Measurements from ENCODE around the gene KDF1.

Gene KDF1, protein sequence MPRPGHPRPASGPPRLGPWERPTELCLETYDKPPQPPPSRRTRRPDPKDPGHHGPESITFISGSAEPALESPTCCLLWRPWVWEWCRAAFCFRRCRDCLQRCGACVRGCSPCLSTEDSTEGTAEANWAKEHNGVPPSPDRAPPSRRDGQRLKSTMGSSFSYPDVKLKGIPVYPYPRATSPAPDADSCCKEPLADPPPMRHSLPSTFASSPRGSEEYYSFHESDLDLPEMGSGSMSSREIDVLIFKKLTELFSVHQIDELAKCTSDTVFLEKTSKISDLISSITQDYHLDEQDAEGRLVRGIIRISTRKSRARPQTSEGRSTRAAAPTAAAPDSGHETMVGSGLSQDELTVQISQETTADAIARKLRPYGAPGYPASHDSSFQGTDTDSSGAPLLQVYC

DNA sequence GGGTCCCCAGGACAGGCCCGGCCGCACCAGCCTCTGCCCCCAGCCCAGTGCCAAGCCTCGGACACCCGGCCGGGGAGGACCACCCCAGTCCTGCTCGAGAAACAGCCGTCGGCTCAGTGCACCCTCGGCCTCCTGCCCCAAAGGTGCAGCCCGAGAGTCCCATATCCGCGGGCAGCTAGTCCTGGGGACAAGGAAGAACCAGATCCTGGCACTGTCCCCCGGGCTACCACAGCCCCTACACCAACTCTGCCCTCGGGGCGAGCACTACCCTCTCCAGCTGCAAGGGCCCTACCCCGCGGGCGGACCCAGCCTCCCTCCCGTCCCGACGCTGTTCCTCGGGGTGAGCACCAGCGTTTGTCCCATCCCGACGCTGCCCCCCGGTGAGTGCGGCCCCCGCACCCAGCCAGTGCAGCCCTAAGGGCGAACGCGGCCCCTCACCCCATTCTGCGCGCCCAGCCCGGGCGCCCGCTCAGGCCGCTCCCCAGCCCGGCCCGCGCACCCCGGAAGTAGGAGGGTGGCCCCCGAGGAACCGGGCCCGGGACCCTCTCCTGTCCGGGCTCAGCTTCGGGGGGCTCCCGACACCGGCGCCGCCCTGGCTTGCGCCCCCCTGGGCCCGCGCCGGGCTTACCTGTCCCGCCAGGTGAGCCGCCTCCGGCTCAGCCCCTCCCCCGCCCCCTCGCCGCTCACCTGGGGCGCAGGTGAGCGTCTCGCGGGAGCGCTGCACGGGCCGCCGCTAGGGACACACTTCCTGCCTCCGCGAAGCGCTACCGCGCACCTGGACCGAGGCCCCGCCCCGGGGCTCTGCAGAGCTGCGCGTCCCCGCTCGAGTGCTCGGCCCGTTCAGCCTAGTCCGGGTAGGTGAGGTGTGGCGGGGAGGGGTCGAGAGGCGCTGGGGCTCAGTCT, at the start of gene KDF1:
TSS of gene KDF1 (minus strand) at position 747 of the 903 bp plus-strand sequence. CDS start 8,088 bp downstream, outside the sequence.
- peak; percentile 88 for DNase-seq

DNA sequence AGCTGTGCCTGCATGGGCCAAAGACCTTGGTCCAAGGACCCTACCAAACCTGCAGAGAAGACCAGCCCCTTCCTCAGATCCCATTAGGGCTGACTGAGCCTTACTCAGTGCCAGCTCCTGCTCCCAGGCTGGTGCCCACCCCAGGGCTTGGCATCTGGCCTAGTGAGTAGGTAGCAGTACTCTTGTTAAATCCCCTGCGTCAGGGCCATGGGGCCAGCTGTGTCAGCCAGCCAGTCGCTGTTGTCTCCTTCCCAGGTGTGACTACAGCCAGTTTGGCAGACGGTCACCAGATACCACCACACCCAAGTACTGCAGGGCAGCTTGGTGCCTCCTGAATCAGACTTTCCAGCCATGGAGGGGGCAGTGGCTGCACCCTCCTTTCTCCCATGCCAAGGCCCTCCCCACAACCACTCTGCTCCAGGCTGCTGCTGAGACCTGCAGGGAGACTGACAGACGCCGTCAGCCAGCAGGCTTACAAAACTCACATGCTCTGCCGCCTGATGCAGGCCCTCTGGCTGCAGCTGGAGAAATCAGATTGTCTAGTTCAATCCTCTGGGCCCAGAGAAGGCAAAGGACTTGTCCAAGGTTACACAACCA, 49.4 kb upstream of the KDF1 start:
- DNase-seq = no peak

DNA sequence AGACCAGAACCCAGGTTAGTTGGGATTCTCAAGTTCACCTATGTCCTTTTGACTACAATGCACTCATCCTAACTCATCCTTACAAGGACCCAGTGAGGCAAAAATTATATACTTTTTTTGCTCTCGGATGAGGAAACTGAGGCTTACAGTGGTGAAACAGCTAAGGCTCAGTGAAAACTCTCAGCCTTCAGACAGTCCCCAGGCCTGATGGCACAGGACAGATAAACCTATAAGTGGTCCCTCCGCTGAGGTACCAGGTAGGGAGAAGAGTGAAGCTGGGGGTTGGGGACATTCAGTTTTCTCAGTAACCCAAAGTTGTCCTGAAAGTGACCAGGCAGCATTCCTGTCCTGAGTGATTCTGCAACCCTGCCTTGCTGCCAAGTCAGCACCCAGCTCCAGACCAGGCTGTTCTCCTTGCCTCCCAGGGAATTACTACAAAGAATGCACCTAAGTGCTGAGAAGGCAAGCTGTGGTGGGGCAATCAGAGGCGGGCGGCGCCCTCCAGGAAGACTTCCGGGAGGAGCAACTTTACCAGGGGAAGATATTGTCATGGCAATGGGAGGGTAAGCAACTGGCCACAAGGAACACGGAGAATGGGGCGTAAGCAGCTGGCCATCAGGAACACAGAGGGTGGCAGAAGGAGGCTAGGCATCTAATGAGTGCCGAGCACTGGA, 47.8 kb upstream of the KDF1 start:
- no peak for DNase-seq

DNA sequence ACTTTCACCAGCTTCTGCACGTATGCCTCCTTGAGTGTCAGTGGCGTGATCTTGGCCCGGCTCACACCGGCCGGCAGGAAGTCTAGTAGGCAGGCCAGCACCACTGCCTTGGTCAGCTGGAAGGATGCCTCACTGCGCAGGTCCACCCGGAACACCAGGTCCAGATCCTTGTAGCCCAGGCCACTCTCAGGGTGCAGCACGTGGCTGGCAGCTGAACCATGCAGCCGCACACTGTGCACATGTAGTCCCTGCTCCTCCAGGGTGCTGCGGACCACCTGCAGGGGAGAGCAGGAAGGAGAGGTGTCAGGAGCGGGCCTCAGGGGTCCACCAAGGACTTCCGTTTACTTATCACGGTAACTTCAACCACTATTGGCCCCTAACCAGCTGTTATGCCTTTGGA, 46.4 kb upstream of the KDF1 start:
- no peak for DNase-seq

DNA sequence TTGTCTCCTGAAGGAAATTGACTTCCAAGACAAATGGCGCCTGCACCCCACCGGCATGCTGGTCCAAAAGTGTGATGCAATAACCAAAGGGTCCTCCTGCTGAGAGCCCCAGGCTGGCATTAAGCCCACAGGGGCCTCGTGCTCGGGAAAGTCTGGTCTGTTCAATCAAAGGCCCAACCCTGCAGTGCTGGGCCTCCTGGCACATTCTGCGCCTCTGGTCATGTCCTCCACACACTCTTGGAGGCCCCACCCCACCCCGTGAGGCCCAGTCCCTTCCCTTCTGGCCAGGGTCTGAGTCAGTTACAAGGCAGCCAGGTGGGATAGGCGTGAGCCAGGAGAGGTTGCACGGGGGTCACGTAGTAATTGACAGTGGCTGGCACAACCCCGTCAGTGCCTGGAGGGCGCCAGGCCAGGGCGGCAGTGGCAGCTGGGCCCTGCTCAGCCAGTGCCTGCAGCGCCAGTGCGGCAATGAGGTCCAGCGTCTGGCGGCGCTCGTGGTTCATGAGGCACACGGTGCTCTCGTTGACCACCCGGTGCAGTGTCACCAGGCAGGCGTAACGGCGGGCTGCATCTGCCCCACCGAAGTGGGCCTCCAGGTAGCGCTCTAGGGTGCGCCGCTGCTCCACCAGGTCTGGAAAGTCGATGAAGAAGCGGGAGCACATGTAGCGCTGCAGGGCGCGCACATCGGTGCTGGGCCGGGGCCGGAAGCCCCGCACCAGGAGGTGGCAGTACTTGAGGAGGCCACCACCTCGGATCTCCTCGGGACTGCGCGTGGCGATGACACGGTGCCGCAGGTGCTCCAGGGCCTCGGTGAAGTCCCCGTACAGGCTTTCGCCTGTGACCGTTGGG, 45.6 kb upstream of the KDF1 start:
- no peak for DNase-seq

DNA sequence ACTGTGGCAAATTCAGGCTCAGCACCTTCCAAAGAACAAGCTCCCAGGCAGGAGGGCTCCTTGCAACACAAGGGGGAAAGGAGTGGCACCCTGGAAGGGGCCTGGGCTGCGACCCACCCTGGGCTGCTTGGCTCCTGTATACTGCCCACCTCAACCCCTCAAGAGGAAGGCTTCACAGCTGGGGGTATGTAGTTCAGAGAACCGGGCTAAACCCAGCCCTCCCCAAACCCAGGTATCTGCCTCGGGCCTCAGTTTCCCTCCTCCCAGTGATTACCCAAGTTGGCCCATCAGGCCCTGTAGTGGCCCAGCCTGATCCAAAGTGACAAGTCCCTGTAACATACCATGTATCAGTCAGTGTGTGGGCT, 44.9 kb upstream of the KDF1 start:
- no peak for DNase-seq

DNA sequence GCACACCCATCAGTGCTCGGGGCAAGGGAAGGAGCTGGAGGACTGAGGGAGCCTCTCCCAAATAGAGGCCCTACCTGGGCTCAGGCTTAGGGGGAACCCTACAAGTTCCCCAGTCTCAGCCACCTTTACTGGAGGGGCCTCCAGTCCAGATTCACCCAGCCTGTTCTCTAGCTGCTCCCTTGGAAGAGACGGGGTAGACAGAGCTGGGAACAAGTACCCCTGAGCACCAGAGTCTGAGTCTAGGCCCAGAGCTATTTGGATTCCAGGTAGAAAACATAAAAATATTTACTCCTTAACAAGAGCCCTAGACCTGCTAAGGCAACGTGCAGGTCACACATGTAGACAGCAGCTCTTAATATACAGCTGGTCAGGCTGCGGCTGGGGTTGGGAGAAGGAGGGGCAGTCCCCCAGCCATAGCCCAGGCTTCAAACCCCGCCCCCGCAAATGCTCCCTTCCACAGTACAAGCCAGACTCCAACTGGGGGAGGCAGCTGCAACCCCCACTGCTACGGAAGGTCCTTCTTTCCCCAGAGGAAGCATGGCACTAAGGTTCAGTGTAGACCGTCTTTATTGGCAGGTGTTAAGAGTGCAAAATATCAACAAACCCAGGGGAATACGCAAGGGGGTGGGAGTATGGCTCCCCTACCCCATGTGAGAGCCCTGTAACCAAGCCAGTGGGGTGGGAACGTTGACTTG, 44.4 kb upstream of the KDF1 start:
- DNase-seq = peak; percentile 42

DNA sequence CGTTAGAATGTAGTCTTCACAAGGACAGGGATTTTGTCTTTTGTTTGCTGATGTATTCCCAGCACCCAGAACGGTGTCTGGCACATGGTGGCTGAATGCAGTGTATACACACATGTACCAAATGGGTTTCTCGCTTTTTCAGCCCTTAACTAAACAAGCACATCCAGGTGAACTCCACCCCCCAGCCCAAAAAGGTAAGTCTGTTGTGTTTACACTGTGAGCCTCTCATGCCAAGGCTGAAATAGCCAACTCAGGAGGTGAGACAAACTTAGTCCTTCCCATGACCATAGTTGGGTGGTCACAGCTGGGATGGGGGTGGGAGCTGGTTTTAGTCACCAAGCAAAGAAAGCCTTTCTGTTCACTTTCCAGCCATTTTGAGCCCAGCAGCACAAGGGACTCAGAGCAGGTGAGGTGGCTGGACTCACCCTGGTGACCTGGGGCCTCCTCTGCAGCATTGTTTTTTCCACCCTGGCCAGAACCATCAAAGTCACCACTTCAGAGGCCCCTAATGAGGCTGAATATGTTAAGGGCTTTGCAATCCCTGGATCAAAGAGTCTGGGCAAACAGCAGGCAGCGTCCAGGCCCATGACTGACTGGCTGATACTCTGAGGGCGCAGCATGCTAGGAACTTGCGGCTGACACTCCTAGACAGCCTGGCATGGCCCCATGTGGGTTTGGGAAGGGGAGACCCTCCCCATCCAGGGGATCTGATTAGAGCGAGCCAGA, 43.6 kb upstream of the KDF1 start:
- peak; percentile 84 for DNase-seq

DNA sequence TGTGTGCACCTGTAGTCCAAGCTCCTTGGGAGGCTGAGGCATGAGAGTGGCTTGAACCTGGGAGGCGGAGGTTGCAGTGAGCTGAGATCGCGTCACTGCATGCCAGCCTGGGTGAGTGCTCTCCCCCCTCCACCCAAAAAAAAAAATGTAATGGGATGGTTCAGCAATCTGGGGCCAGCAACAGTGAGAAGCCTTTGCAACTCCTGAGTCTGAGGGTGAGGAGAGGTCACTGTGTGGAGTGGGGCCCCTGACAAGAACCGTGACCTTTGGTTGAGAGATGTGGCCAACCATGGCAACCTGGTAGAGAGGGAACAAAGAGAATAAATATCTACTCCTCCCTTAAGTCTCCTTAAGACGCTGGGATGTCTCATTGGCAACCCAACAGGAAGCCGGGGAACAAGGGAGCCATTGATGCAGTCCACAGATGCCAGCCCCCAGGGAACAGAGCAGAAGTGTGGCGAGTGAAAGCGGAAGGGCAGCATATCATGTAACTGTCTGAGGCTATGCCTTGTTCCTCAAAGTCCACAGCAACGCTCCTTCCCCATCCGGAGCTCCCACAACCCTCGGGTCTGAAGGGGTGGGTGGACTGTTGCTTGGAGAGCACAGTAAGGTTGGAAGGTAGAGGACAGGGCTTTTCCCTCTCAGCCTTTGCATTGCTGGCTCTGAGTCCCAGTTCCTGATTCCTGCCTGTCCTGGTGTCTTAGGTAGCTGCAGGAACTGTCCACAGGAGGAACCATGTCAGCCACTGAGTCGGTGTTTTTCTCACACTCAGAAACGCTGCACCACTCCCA, 41.5 kb upstream of the KDF1 start:
- DNase-seq = no peak

DNA sequence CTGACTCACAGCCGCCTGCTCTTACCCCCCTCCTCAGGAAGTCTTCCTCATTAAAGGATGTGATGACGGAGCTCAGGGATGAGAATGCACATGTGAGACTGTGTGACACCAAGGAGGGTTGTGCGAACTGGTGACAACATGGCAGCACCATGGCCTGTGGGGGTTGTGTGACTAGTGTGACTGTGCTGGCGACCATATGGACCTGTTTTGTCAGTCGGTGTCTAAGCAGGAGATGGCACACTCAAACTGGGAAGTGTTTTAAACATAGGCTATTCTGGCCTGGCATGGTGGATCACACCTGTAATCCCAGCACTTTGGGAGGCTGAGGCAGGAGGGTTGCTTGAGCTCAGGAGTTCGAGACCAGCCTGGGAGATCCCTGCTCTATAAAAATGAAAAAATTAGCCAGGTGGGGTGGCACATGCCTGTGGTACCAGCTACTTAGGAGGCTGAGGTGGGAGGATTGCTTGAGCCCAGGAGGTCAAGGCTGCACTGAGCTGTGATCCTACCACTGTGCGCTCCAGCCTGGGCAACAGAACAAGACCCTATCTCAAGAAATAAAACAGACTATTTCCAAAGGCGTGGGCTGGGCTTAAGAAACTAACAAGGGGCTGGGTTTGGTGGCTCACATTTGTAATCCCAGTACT, 40.7 kb upstream of the KDF1 start:
- no peak for DNase-seq

DNA sequence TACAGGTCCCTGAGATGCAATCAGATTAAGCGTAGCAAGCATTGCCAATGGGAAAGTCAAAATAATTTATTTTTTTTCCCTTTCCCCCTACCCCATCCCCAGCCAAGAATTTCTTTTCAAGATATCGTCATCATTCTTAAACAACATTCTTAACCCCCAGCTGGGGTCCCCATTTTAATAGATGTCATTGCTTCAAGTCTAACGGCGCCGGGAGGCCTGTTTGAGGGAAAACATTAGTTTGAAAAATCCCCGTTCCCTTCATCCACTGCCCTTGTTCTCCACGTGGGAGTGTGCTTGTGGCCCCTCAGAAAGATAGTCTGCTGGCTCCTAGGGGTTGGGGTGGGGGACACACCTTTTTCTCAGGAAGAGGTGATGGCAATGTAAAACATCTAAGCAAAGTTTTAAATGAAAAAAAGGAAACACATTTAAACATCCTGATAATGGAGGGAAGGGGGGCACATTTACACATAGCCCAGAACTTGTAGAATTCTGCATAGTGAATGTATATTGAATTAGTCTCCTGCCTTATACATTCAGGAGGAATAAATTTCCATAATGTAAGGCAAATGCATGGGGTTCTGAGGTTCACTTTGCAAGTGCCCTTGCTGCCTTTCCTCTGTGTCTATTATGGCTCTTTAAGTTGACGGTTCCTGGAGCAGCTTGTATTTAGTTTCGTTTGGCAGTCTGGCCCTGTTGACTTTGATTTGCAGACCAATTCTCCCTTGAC, 40.0 kb upstream of the KDF1 start:
- DNase-seq = no peak

DNA sequence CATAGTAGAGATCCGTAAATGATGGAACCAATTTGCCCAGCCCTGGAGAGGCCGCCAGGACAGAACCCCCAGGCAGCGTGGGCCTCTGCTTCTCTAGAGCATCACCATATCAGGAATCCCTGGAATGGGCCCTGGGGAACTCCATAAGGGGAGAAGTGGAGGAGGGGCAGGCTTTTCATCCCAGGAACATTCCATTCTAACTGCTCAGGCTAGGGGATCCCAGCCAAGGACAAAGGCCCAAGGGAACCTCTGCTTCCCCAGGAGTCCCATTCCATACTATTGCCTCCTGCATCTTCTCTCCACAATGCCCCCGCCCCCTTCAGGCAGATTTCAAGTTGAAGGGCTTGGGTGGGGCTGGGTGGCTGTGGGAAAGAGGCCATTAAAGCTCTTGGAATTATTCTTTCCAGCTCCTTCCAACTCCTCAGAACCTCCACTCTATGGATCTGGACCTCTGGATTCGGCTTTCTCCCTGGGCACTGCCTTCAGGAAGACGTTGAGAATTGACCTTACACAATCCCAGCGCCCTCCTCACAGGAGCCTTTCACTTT, 39.2 kb upstream of the KDF1 start:
- no peak for DNase-seq

DNA sequence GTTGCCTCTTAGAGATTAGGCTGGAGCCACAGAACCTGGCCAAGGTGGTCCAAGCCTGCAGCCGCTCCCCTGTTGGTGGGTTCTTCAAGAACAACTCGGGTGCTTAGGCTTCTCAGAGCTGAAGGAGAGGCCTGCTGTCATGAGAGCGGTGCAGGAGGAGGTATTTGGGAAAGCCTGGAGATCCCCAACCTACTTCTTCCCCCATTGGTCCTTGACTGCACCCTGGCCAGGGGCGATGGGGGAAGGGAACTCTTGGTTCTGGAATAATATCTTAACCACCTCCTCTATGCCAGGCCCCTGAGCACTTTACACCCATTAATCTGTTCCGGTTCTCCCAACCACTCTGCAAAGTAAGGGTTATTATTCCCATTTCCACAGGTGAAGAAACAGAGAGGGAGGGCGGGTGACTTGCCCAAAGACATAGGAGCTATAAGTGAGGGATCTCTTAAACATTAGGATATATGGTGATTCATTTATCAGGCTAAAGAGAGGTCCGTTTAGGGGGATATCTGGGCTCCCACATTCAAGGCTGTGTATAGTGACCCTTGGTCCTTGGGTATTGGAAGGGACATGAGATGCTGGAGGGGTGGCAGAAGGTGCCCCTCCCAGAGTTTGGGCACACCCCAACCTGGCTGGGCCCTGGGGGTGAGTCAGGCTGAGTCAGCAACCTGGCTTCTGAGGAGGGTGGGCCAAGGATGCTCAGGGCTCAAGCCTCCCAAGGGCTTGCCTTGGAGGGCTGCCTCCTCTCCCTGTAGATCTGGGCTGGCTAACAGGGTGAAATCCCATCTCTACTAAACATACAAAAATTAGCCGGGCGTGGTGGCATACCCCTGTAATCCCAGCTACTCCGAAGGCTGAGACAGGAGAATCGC, 38.4 kb upstream of the KDF1 start:
- DNase-seq = no peak

DNA sequence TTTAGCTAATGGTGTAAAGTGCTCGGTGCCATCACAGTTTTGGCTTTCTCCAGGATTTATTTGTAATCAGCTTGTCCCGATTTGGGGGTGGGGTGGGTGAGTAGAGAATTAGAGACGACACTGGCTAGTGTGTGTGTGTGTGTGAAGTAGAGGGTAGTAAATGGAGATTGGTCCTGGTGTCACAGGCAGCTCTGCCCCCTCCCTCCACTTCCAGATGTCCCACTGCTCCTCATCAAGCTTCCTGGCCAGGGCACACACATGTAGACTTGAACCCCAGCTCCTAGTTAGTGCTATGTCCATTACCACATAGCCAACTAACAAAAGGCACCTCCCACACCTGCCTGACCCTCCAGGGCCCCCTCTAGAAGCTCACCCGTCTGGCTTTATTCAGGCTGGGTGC, 36.4 kb upstream of the KDF1 start:
- DNase-seq = no peak

DNA sequence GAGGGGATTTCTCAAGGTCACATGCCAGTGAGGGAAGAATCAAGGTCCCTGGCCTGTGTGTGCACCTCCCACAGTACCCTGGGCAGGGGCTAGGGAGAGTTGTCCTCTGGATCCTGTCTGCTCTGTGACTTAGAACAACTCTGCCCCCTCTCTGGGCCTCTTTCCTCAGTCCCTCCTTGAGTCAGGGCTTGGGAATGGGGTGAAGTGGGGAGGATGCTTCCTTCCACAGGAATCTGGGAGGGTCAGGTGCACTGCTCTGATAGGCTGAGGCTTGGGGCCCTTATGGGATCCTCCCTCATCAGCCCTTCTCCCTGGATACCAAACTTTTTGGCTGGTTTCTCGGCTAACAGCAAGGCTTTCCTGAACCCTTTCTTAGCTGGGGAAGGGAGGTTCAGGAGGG, 35.8 kb upstream of the KDF1 start:
- DNase-seq = no peak

DNA sequence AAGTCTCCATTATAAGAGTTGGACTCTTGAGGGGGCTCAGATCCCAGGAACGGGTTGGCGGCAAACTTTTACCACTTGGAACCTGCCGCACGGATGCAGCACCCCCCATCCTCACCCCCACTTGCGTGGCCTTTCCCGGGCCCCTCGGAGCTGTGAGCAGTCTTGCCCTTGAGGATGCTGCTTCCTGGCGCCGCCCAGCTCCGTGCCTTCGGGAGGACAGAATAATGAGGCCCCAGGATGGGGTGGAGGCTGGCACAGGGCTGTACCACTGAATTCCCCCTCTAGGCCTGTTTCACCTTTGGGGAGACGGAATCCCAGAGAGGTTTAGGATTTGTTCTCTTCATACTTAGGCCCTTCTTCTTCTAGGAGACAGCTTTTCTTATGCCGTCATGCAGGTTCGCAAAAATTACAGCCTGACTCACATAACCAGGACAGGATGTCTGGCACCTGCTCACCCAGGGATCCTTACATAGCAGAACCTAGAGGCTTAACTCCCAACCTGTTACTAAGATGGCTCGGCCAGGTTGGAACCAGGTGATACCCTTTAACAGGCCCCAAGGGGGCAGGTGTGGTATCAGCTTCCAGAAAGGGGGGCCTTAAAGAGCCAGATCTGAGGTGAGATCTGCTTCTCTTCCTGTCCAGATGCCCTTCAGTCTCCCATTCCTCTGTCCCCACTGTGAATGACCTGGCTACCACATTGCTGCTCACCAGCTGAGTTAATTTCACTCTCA, 34.7 kb upstream of the KDF1 start:
- DNase-seq = peak; percentile 21
